Stimulated activated CD4-positive, alpha-beta T cell treated with anti-CD3 and anti-CD28 coated beads, Interleukin-12 subunit alpha, Interleukin-12 subunit beta, amount 100 ng/mL, for 4 hours (primary cell): ENCODE results near the gene ZNF10.

Experiments
- DNase-seq: peaks from one replicate; pipeline ENCODE4 v3.0.0-alpha.2; 2020

The ZNF10 gene

GRCh38 chr12:133202493-133203343 is 72.3 kb downstream of the ZNF10 start:
- no peak for DNase-seq

- DNase-seq = no peak
Measured at GRCh38 chr12:133203344-133204263, 73.2 kb downstream of the ZNF10 start.

- no peak for DNase-seq
Measured at GRCh38 chr12:133204264-133204603, 73.8 kb downstream of the ZNF10 start.

GRCh38 chr12:133206390-133206789 is 76.0 kb downstream of the ZNF10 start:
- DNase-seq = no peak
